ENCODE measurements around the gene RSRC1. TPM values are rescaled to one million over a fixed set of nuclear protein-coding genes. Genes with fewer than 3 reads are reported as not detected.

RSRC1 gene
- total and polyA plus RNA-seq, 2 of the 8 experiments (the other 6 are each of a cell fraction or from before 2014, with no cell fraction given) = 2.0 to 27.9 TPM

DNA sequence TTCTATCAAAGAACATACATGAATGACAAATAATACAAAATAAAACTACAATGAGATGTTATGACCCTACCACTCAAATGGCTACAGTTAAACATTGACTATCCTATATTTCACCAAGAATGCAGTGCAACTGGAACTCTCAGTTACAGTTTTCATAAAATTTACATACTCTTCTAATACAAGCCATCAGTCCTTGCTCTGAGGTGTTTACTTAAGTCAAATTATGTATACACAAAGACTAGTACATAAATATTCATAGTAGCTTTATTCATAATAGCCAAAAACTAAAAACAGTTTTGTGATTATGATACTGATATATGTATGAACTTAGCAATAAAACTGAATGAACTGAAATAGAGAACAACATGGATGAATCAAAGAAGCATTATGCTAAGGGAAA is 480.3 kb downstream of the RSRC1 start:
- Histone ChIP-seq H3K79me1 (ENCODE audit: low read depth, low read length) (no peaks in the 10 kb centered on the region), H3K9ac (replicated peaks in 1 of 4; ENCODE audit: extremely low read depth in 1 of 4, low read depth in 3 of 4, low read length in 3 of 4) (no peak overlapping the region), H2BK15ac (ENCODE audit: low read length) (no peak overlapping the region), H3K36me3 (ENCODE audit: control insufficient read depth in 2 of 4, insufficient read depth in 4 of 4, low read length in 3 of 4) (no peaks in the 10 kb centered on the region), H2BK20ac (ENCODE audit: low read length) (no peak overlapping the region), H3K14ac (ENCODE audit: insufficient read length) (no peak overlapping the region), H3K18ac (ENCODE audit: extremely low read depth, low read length) (no peak overlapping the region), H4K5ac (ENCODE audit: insufficient read length, low read depth, low read length) (no peak overlapping the region), H3K56ac (replicated peaks; ENCODE audit: insufficient read length, low read depth, low read length) (no peak overlapping the region), H3K27ac (ENCODE audit: low read depth, low read length) (no peak overlapping the region), H3K4me2 (ENCODE audit: insufficient read depth in 1 of 2, low read depth in 2 of 2, low read length in 2 of 2) (no peak overlapping the region), H3K79me2 (ENCODE audit: control insufficient read depth in 1 of 2, insufficient read depth in 2 of 2, low read length in 2 of 2) (no peaks in the 10 kb centered on the region), H4K8ac (ENCODE audit: extremely low read depth, insufficient read depth, low read length) (no peak overlapping the region), H2BK120ac (replicated peaks; ENCODE audit: low read depth, low read length) (no peak overlapping the region), H3K23ac (ENCODE audit: insufficient read length) (no peak overlapping the region), H2BK12ac (ENCODE audit: low read depth, low read length) (no peak overlapping the region), H3K4me3 (ENCODE audit: extremely low read depth in 1 of 4, insufficient read depth in 2 of 4, low read depth in 3 of 4, low read length in 4 of 4) (no peak overlapping the region), H3K4ac (replicated peaks; ENCODE audit: insufficient read length, low read depth, low read length) (no peak overlapping the region), H4K91ac (replicated peaks; ENCODE audit: insufficient read length, low read length) (no peak overlapping the region), H3K4me1 (replicated peaks in 1 of 4; ENCODE audit: control insufficient read depth in 3 of 4, insufficient read depth in 4 of 4, low read length in 3 of 4) (no peaks in the 10 kb centered on the region), H3K27me3 (replicated peaks in 1 of 4; ENCODE audit: control insufficient read depth in 3 of 4, extremely low read depth in 1 of 4, insufficient read depth in 3 of 4, low read length in 3 of 4) (no peaks in the 10 kb centered on the region), H4K20me1 (replicated peaks in 1 of 2; ENCODE audit: control insufficient read depth in 1 of 2, insufficient read depth in 2 of 2, low read length in 2 of 2) (no peaks in the 10 kb centered on the region), H2AK5ac (ENCODE audit: low read depth, low read length) (no peak overlapping the region), H3K23me2 (ENCODE audit: low read depth, low read length) (no peaks in the 10 kb centered on the region), H3K9me3 (ENCODE audit: insufficient read depth in 2 of 2, low read depth in 1 of 2, low read length in 1 of 2) (no peaks in the 10 kb centered on the region), H2BK5ac (ENCODE audit: low read depth, low read length) (no peak overlapping the region), H2AFZ (ENCODE audit: low read length) (no peak overlapping the region)
- TF ChIP-seq TAF7 (optimal IDR thresholded peaks at IDR 0.05; ENCODE audit: borderline replicate concordance, low read depth, low read length) (no peak), EGR1 (IDR thresholded peaks at IDR 0.05; ENCODE audit: borderline replicate concordance, low read depth, low read length) (no peak), TBP (IDR thresholded peaks at IDR 0.05; ENCODE audit: low read depth, low read length) (no peak), FOSL1 (IDR thresholded peaks at IDR 0.05; ENCODE audit: insufficient read depth, low read depth, low read length) (no peak), JUN (IDR thresholded peaks at IDR 0.05; ENCODE audit: low read depth, low read length) (no peak), HDAC2 (IDR thresholded peaks at IDR 0.05; ENCODE audit: borderline replicate concordance in 1 of 2, low read depth in 2 of 2, low read length in 2 of 2) (no peak), KDM5A (IDR thresholded peaks at IDR 0.05; ENCODE audit: low read length) (no peak), BACH1 (IDR thresholded peaks at IDR 0.05; ENCODE audit: low read length) (no peak), CBX5 (IDR thresholded peaks at IDR 0.05; ENCODE audit: low read depth, low read length) (no peak), RXRA (IDR thresholded peaks at IDR 0.05; ENCODE audit: insufficient read depth, low read depth, low read length) (no peak), CHD2 (IDR thresholded peaks at IDR 0.05; ENCODE audit: low read length) (no peak)
- ChIA-PET CTCF (ENCODE audit: partially characterized antibody) (interaction anchor here (1.1 kb wide), 1 partner anchor 12 kb away, joined by 3 read pairs; no protein-coding TSS in a partner anchor), POLR2A (ENCODE audit: partially characterized antibody) (no interaction called here)
- FAIRE-seq (no peak), DNase-seq (ENCODE audit: low read depth in 1 of 2, low spot score in 2 of 2) (no peak)

All from H1 (cell line).